Femur (tissue), 1 donor: Measurements from ENCODE around the gene ZNF221.

Experiments used
- DNase-seq: peaks from one replicate; pipeline ENCODE4 v3.0.0-alpha.2; 2017

ZNF221 gene

DNA sequence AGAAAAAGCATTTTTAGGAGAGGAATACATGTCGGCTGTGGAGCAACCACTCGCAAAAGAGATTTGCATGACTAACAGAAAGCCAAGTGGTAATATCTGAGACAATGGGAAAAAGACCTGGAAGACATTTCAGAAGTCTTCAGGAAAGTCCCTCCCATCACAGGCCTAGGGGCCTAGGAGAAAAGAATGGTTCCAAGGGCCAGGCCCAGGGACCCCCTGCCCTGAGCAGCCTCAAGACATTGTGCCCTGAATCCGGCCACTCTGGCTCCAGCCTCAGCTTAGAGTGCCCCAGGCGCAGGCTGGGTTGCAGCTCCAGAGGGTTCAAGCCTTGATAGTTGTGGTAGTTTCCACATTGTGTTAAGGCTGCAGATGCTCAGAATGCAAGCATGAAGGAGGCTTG lies 9.4 kb downstream of the ZNF221 start:
- no peak for DNase-seq

DNA sequence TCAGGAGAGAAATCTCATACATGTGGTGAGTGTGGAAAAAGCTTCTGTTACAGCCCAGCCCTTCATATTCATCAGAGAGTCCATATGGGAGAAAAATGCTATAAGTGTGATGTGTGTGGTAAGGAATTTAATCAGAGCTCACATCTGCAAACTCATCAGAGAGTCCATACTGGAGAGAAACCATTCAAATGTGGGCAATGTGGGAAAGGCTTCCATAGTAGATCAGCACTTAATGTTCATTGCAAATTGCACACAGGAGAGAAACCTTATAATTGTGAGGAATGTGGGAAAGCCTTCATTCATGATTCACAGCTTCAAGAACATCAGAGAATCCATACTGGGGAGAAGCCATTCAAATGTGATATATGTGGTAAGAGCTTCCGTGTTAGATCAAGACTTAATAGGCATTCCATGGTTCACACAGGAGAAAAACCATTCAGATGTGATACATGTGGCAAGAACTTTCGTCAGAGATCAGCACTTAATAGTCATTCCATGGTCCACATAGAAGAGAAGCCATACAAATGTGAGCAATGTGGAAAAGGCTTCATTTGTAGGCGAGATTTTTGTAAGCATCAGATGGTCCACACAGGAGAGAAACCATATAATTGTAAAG lies 15.2 kb downstream of the ZNF221 start:
- DNase-seq: no peak

DNA sequence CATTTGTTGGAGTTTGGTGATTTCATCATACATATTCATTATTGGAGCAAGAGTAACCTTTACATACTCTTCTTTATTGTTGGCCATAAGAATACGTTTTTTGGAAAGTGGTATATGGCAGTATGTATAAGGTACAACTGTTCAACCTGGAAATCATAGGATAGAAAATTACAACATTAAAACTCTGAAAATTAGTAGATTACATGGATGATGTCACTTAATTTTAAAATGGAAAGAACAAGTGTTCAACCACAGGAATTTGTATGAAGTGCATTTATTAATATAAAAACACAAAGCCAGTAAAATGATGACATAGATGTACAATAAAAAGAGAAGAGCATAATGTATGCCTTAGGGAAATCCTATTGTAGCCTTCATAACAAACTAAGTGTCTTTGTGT lies 25.7 kb downstream of the ZNF221 start:
- DNase-seq: no peak

DNA sequence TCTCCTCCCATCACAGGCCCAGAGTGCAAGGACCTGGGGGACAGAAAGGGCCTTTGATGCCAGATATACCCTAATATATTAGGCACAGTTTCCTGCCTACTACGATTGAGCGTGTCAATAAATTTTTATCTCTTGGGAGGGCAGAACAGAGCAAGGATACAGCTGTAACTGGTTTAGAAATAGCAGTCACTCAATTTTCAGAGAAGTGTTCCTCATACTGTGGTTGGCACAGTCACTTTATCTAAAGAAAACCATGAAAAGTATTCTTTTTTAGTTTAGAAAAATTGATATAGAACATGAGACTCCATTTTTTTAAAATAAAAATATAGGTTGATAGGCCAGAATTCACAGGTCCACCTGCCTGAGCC lies 32.5 kb downstream of the ZNF221 start:
- no peak for DNase-seq

DNA sequence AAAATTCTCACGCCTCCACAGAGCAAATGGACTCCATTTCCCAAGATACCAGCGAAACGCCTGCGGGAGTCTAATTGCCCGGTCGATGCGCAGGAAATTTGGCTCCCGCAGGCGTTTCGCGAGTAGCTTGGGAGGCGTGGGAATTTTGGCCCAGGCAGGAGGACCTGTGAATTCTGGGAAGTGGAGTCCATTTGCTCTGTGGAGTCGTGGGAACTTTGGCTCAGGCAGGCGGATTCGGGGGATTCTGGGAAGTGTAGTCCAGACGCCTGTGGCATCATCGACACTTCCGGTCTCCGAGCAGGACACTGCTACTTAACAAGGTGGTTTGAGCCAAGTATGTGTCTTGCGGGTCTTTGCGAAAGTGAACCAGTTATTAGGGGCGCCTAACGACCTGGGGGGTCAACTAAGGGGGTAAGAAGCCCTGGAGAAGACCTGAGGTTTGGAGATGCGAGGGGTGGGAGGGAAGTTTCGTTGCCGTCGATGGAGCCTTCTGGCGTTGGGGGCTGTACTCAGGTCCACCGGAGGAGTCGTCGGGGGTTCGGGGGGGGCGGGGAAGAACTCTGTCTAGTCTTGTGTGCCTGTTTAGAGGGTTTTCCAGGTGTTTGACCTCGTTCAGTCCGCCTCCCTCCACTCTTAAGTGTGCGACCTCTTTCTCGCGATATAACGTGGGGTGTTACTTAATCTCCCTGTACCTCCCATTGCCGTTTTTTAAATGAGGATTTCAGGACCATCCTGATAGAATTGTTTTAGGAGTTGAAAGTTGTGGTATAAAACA lies 33.1 kb downstream of the ZNF221 start, which contains the start of gene ZNF155:
Gene ZNF155, plus strand, starts transcription at position 277 of the 775 bp plus-strand sequence. CDS start 4,356 bp downstream, outside the sequence.
- peak; percentile 96 for DNase-seq

DNA sequence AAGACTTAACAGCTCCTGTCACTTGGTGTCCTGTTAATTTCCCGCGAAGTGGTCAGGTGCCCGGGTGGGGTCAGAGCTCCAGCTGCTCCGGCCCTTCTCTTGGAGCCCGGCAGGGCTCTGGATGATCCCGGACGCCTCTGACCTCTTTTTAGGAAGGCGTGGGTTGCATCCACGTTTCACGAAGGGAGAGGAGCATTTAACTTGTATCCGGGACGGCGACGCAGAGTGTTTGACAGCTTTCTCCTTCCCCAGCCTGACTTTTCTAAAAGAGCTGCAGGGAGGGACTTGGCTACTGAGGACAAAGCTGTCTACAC lies 33.6 kb downstream of the ZNF221 start:
- no peak for DNase-seq

DNA sequence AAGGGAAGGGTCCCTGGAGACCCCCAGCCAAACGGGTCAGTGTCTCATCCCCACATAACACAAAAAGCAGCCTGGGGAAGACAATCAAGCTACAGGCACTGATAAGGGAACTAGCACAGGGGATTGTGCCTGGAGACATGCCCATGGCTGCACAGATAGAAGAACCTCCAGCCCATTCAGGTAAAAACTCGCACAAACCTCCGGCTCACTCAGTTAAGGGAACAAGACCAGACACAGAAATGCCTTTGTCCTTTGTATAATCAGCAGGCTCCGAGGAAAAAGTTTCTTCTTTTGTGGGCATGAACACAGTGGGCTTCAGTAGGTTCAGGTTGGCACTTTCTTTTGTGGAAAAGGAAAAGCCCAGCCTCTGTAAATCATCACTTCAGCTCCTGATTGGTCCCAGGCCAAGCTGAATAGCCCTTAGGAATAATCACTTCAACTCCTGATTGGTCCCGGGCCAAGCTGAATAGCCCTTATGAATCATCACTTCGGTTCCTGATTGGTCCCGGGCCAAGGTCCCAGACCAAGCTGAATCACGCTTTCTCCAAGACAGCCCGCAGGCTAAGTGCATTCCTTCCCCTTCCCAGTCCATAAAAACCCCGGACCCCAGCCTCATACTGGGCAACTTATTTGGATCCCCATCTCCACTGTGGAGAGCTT lies 46.7 kb downstream of the ZNF221 start:
- no peak for DNase-seq

DNA sequence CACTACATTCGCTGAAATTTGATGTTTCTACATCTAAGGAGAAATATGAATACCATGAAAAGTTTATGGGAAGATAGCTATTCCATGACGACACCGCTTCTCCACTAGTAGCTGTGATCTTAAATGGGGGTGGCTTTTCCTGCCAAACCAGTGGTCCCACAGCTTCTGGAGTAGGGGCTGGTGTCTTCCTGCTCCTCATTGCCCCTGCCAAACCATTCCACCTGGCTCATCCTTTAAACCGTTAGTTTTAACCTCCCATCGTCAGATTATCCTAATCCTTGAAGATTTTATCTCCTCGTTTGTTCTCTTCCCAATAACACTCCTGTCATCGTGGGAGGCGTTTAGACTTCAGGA lies 51.2 kb downstream of the ZNF221 start:
- DNase-seq: no peak

DNA sequence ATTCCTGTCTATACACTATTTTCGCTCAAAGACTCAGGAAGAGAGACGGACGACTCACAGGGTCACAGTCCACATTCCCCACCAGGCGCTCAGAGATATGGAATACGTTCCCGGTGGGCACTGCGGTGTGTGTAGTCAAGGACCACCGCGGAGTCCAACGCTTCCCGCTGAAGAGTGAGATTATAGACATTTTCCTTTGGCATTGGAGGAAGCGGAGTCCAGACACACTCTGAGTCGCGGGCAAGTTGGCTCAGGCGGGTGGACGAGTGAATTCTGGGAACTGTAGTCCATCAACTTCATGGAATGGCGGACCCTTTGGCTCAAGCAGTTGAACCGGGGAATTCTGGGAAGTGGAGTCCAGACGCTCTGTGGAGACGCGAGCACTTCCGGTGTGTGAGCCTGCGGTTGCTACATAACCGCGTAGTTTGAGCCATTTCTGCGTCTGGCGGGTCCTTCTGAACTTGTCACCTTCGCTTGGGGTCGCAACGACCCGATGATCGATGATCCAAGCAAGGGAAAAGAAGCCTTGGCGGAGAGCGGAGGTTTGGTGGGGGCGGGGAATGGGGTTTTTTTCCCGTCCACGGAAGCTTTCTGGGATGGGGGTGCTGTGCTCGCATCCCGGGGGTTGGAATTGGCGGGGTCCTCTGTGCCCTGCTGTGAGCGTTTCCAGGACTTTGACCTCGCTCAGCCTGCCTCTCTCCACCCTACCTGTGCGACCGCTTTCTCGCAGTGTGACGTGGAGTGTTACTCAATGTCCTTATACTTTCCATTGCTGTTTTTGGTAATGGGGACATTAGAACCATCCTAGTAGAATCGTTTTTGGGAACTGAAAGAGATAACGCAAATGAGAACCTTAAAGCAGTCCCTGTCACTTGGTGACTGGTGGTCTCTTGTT lies 51.8 kb downstream of the ZNF221 start, which contains the start of gene ZNF230:
Gene ZNF230, plus strand, starts transcription at position 392 of the 895 bp plus-strand sequence. CDS start 4,122 bp downstream, outside the sequence.
- DNase-seq: peak; percentile 96

DNA sequence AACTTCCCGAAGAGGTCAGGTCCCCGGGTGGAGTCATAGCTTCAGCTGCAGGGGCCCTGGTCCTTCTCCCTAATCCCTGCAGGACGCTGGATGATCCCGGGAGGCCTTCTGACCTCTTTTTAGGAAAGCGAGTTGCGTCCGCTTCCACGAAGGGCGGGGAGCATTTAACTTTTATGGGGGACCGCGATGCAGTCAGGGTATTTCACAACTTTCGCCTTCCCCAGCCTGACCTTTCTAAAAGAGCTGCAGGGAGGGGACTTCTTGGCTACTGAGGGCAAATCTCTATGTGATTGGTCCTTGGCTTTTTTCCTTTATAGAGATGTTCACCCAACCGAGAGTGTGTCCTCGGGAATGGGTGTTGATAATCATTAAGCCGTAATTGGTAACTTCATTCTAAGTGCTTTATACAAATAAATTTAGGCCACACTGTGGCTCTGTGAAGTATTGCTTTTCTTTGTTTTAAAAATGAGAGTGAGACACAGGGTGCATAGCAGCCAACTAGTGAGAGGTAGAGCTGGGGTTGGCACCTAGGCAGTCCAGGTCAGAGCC lies 52.5 kb downstream of the ZNF221 start:
- peak; percentile 27 for DNase-seq

DNA sequence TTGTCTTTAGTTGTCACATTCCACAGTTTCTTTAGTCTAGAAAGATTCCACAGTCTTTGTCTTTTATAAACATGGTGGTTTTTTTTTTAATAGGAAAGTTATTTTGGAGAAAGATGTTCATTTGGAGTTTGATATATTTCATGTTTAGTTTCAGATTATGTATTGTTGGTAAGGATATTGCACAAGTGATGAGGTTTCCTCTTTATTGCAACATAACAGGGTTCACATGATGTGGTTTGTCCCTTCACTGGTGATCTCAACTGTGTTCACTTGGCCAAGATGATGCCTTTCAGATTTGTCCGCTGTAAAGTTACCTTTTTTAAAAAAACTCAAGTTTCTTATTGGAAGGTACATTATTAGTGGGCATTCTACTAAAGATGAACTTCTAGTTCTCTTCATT lies 54.9 kb downstream of the ZNF221 start:
- DNase-seq: no peak

DNA sequence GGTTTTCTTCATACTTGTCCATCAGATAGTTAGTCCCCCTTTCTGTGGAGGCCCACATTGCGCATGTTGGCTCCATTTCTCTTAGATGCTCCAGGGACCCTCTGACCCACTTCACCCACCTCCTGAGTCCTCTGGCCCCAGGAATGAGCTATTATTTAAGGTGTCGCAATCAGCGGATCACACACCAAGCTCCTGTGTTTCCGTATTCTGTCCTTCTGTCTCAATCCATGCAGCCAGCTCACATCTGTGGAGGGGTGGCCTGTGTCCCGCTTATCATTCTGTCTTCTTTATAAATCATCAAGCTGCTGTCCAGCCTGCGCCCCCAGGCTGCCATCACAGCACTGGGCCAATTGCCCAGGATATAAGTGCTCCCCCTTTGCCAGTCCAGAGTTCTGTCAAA lies 56.4 kb downstream of the ZNF221 start:
- DNase-seq: no peak

DNA sequence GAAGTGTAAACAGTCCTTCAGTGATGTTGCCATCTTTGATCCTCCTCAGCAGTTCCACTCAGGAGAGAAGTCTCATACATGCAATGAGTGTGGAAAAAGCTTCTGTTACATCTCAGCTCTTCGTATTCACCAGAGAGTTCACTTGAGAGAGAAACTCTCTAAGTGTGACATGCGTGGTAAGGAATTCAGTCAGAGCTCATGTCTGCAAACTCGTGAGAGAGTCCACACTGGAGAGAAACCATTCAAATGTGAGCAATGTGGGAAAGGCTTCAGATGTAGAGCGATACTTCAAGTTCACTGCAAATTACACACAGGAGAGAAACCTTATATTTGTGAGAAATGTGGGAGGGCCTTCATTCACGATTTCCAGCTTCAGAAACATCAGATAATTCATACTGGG lies 59.4 kb downstream of the ZNF221 start:
- DNase-seq: no peak
